Activated T-cell treated with anti-CD3 and anti-CD28 coated beads for 4 hours (primary cell): ENCODE measurements around the gene TAF15.
A peak's percentile ranks its signal among the peaks of the same experiment; 100 is the strongest.

ENCODE experiments used
- DNase-seq: peaks from one replicate; pipeline ENCODE4 v3.0.0-alpha.2; 2020

Gene TAF15

DNA sequence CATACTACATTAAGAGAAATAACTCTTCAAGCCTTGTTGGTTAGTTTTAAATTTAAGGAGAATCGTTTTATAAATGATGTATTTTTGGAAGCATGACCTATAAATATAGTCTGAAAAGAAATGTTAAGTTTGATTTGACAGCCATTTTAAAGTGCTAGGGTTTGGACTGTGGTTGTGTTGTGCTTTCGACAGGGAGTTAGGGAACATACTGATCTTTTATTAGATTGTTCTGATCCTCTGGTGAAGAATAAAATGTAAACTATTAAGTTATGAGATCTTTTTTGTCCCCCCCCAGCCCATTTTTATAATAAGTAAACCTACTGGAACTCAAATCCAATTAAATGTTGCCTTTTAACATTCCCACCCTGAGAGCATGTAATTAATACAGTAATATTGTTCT, 12.0 kb downstream of the TAF15 start:
- DNase-seq = no peak

DNA sequence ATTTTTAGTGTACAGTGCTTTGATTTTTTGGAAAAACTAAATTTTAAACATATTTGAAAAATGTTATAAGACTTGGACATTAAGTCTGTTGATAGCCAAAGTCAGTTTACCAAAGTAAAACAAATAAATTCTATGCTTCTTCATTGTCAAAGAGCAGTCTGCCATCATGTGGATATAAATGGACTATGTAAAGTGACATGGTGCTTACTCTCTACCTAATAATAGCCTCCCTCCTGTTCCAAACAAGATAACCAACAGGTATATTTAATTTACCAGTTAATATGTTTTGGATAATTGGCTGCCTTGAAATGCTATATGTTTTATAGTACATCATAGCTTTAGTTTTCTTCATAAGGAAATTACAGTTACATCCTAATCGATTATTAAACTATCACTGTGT, 15.9 kb downstream of the TAF15 start:
- no peak for DNase-seq

GRCh38 chr17:35841101-35841500, 31.8 kb downstream of the TAF15 start:
- no peak for DNase-seq

DNA sequence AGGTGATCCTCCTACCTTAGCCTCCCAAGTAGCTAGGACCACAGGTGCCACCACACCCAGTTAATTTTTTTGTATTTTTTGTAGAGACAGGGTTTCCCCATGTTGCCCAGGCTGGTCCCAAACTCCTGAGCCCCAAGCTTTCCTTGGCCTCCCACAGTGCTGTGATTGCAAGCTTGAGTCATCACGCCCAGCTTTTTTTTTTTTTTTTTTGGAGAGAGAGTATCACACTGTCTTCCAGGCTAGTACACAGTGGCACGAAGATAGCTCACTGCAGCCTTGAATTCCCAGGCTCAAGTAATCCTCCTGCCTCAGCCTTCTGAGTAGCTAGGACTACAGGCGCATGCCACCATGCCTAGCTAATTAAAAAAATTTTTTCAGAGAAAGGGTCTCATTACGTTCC, 32.2 kb downstream of the TAF15 start:
- no peak for DNase-seq

DNA sequence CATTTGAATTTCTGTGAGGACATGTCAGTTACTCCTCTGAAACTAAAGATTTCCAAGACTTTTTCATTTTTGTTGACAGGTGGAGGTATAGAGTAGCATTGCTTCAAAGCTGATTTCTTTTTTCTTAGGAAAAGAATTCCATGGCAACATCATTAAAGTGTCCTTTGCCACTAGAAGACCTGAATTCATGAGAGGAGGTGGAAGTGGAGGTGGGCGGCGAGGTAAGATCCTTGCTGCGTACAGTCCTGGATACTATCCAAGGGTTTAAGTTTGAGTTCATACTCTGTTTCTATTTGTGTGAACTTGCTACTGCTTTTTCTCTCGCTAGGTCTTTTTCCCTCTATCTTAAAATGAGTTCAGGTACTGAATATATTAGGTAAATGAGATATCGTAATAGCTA, 33.0 kb downstream of the TAF15 start:
- DNase-seq = no peak

DNA sequence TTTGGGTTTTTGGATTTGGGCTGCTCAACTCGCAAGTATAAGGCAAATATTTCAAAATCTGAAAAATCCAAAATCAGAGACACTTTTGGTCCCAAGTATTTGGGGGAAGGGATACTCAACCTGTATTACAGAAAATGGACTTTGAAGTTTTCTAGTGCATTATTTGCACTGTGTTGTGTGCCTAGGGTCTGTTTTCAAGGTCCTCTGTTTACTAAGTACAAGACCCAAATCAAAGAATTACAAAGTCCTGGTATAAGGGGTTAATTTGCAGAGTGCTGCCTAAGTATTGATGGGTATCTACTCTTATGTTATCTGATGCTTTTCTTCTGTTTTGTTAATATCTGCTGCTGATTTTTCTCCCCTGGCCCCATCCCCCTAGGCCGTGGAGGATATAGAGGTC, 34.4 kb downstream of the TAF15 start:
- no peak for DNase-seq

GRCh38 chr17:35844547-35844946, 35.3 kb downstream of the TAF15 start:
- no peak for DNase-seq

- DNase-seq = no peak
These were observed 36.9 kb downstream of the TAF15 start for GRCh38 chr17:35846055-35846809.

DNA sequence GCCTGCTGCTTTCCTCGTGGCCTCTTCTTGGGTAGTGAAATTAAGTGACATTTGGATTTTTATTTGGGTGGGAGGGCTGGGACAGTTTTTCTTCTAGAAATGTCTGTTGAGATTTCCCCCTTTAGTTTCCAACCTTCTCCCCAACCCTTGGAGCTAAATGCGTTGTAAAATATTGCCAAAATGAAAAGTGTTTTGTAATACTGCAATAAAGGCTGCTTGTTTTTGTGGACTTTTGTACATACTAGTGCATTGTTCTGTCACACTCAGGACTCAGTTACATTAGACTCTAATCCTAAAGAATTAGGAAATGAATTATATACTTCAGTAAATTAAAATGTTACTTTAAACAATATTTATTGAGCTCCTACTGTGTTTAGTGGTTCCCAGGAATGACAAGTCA, 37.7 kb downstream of the TAF15 start:
- no peak for DNase-seq

- no peak for DNase-seq
These were observed 38.5 kb downstream of the TAF15 start for GRCh38 chr17:35847633-35848373.

DNA sequence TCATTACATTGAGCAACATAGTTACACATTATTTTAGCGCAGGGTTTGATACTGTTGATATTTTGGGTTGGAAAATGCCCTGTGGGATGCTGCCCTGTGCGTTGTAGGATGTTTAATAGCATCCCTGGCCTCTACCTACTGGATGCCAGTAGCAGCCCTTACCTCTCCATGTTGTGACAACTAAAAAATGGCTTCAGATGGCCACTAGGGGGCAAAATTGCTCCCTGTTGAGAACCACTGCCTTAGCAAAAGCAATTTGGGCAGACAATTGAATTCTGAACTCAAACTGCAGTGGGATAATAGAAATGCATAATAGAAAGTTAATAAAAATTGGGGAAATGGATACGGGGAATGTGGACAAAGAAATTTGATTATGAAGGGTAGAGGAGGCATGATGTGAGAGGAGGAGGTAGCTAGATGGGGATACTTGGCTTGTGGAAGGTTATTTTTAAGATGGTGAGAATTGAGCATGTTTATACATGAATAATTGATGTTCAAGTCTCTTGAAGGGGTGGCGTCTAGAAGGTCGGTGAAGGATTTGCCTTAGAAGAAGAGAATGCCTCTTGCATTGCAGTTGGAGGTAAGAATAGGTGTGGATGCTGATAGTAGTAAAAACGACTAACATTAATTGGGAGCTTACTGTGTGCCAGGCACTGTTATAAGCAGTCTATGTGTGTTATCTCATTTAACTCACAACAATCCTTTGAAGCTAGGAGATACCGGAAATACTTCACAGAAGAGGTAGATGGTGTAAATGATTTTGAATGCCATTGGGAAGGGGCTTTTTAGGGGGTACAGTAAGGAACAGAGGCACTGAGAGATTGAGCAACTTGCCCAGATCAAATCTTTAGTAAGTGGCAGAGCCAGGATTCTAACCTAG, 40.4 kb downstream of the TAF15 start:
- DNase-seq = peak; percentile 36

GRCh38 chr17:35855965-35856364, 46.7 kb downstream of the TAF15 start:
- no peak for DNase-seq

DNA sequence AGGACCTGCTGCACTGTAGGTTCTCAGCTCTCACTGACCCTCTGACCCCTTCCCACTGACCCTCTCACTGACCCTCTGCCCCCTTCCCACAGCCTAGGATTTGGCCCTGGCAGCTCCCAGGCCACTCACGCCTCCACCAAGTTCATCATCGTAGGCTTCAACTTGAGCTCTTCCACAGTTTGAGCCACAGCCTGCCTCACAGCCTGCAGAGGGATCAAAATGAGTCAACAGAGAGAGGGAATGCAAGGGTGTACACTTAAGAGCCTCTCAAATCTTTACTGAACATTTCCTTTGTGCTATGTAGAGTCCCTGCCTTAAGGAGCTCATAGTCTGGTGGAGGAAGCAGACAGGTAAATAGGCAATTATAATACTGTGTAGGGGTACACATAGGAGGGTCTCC, 47.3 kb downstream of the TAF15 start:
- no peak for DNase-seq

DNA sequence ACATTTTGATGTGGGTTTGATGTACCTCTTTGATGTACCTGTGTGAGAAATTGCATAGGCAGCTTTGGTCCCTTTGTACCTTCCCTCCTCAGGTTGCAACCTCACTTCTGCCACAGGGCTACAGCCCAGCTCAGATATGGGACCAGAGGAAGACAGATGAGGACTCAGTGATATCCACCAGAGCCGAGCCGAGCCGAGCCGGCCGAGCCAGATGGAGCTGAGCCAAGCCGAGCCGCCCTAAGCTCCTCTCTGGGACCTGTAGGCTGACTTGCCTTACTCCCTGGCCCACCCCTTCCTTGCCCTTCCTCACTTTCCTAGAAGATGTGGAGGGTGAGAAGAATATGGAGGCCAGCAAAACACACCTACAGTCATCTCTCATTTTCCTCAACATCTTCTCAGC, 55.6 kb downstream of the TAF15 start:
- no peak for DNase-seq

GRCh38 chr17:35865412-35866340, 56.4 kb downstream of the TAF15 start:
- DNase-seq = no peak

DNA sequence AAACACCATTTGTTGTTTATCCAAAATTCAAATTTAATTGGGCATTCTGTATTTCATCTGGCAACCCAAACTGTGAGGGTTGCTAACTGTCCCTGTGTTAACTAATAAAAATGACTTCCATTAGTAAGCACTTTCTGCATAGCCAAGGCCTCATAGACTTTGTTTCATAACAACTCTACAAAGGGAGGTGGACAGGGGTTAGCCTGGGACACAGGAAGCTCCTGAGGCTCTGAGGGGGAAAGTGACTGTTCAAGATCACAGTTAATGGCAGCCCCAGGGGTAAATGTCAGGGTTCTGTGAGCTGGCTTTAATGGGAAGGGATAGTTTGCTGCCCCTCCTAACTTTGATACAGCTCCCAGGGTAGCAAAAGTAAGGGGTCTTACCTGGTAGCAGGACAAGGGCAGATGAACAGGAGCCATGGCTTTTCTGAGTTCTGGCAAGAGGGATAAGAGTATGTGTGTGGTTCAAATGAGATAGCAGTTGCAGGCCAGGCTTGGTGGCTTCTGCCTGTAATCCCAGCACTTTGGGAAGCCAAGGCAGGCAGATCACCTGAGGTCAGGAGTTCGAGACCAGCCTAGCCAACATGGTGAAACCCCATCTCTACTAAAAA, 57.2 kb downstream of the TAF15 start:
- no peak for DNase-seq

DNA sequence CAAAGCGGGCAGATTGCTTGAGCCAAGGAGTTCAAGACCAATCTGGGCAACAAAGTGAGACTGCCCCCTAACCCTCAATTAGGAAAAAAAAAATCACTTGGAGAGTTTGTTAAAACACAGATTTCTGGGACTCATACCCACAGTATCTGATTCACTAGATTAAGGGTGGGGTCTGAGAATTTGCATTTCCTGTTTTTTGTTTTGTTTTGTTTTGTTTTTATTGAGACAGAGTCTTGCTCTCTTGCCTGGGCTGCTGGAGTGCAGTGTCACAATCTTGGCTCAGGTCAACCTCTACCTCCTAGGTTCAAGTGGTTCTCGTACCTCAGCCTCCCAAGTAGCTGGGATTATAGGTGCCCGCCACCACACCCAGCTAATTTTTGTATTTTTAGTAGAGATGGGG, 58.3 kb downstream of the TAF15 start:
- DNase-seq = no peak

DNA sequence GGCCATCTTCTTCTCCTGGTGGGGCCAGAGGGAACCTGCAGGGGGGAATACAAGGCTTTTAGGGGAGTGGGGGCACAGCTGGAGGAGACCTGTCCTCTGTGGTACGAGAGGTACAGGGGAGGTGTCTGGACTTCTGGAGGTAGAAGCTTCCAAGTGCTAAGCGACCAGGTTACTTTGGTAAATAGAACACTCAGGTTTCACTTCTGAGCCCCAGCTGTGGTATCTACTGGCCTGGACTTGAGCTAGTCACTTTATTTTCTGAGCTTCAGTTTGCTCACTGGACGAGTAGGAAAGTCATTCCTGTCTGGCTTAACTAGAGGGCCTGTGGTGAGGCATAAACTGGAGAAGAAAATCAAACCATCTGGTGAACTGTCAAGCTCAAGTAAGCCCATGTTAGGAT, 59.5 kb downstream of the TAF15 start, which contains the start of gene HEATR9:
Gene HEATR9, minus strand, starts transcription at position 155 of the 400 bp plus-strand sequence. Its CDS starts 149 bp downstream, at position 6.
- no peak for DNase-seq

DNA sequence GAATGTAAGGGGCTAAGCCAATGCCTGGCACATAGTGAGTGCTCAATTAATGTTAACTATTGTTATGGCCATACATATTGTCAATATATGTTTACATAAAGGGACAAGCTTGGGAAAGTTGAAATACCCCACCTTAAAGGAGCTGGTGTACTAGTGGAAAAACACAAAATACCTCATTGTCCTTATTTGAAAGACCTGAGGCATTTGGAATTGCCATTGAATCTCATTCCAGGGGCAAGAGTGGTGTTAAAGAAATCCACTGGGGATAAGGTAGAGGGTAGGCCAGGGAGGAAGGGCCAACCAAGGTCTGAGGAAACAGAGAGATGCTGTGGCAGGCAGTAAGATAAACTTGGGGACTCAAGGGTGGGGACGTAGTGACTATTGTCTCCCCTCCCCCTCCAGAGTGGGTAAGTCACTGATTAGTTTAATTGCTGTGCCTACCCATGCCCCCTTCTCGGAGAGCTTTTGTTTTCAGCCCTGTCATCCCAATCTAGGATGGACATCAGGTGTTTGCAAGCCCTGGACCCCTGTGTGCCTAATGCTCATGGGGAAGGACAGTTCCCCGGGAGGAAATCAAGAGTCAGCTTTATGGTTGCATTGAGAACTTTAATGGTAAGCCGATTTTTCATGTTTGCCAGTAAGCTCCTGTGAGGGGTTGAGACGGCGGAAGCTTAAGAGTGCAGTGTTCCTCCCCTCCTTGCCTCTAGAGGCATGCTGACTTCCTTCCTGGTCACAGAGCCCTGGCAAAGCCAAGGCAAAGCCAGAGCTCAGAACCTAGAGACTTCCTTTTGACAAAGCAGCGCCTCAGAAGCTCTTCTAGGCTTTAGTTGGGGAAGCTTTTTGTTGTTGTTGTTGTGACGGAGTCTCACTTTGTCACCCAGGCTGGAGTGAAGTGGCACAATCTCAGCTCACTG, 61.9 kb downstream of the TAF15 start:
- DNase-seq = no peak

DNA sequence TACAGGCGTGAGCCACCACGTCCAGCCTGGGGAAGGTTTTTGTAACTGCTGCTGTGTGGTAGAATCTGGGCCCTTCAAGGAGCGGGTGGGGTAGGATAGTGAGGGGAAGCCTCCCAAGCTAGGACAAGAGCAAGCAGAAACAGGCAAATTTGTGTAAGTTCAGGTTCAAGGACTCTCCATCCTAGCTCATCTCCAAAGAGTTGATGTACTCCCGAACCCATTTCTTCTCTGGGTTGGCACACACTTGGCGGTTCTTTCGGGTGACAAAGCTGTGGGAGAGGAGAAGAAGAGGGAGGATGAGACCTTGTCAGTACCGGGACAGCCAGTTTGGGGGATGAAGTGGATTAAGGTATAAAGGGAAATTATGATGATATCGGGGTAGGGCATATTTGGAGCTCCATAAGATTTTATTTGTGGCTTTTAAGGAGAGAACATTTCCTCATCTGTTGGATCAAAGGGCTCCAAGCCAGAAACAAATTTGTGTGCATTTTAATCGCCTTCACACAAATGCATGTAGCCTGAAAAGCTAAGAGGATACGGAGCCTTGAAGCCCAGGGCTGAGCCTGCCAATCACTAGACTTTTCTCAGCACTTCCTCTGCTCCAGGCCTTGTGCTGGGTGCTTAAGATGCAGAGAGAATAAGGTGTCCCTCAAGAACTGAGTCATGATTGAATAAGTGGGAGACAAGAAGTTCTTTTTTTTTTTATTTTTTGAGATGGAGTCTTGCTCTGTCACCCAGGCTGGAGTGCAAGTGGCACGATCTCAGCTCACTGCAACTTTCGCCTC, 63.1 kb downstream of the TAF15 start:
- DNase-seq = no peak
